NT2/D1 (cell line): ENCODE measurements around the gene TMEM204.

Experiments used
- DNase-seq: peaks from one replicate; pipeline ENCODE4 v3.0.0-alpha.2; 2011; ENCODE audit warnings: low read depth, low spot score
- H3K27me3 ChIP-seq: 2 replicates; pipeline ENCODE4 v1.6.0; 2011; ENCODE audit warnings: mild to moderate bottlenecking; ENCODE audit not compliant: insufficient read length, insufficient read depth
- H3K36me3 ChIP-seq: 2 replicates; pipeline ENCODE4 v1.6.1; 2011; ENCODE audit warnings: mild to moderate bottlenecking, low read length, mixed read lengths; ENCODE audit not compliant: insufficient read depth, insufficient read length
- H3K4me1 ChIP-seq: 2 replicates; pipeline ENCODE4 v1.5.1; 2011; ENCODE audit not compliant: insufficient read depth, insufficient read length
- H3K4me3 ChIP-seq: 2 replicates; pipeline ENCODE4 v1.5.1; 2011; ENCODE audit warnings: low read depth; ENCODE audit not compliant: insufficient read length
- H3K9ac ChIP-seq: 2 replicates; pipeline ENCODE4 v1.6.0; 2011; ENCODE audit warnings: low read depth; ENCODE audit not compliant: insufficient read length
- H3K9me3 ChIP-seq: 2 replicates; pipeline ENCODE4 v1.5.1; 2011; ENCODE audit warnings: mild to moderate bottlenecking, low read length; ENCODE audit not compliant: insufficient read depth
- SUZ12 ChIP-seq: IDR thresholded peaks from 2 replicates; pipeline ENCODE4 v1.6.1; 2011; ENCODE audit not compliant: insufficient read length, insufficient read depth; ENCODE audit errors: extremely low read depth
- YY1 ChIP-seq: IDR thresholded peaks from 2 replicates; pipeline ENCODE4 v1.6.1; 2011; ENCODE audit not compliant: insufficient read length, insufficient read depth
- ZNF274 ChIP-seq: IDR thresholded peaks from 2 replicates; pipeline ENCODE4 v1.6.1; 2011; ENCODE audit warnings: mild to moderate bottlenecking, low read depth, low read length

The TMEM204 gene

GRCh38 chr16:1542533-1542932 lies 9.1 kb downstream of the TMEM204 start:
- Histone ChIP-seq H3K9me3 (no peaks in the 10 kb centered on the region), H3K27me3 (no peaks in the 10 kb centered on the region), H3K36me3 (peaks cover 3% of the 10 kb centered on the region), H3K4me3 (no peak overlapping the region), H3K9ac (no peak overlapping the region), H3K4me1 (peaks cover 15% of the 10 kb centered on the region)
- TF ChIP-seq ZNF274, result no peak
- no peak for TF ChIP-seq YY1
- no peak for TF ChIP-seq SUZ12
- DNase-seq, result no peak

- Histone ChIP-seq H3K4me1 (peaks cover 15% of the 10 kb centered on the region), H3K9ac (no peak overlapping the region), H3K4me3 (no peak overlapping the region), H3K27me3 (no peaks in the 10 kb centered on the region), H3K36me3 (peaks cover 7% of the 10 kb centered on the region), H3K9me3 (no peaks in the 10 kb centered on the region)
- peak; percentile 36 for DNase-seq
- no peak for TF ChIP-seq YY1
- no peak for TF ChIP-seq ZNF274
- no peak for TF ChIP-seq SUZ12
Measured at GRCh38 chr16:1543085-1543896, 9.8 kb downstream of the TMEM204 start.

- DNase-seq, result no peak
- no peak for TF ChIP-seq ZNF274
- TF ChIP-seq SUZ12, result no peak
- no peak for TF ChIP-seq YY1
- Histone ChIP-seq H3K4me3 (no peak overlapping the region), H3K4me1 (peaks cover 13% of the 10 kb centered on the region), H3K36me3 (peaks cover 8% of the 10 kb centered on the region), H3K9ac (peak overlapping the region; percentile 24), H3K9me3 (no peaks in the 10 kb centered on the region), H3K27me3 (no peaks in the 10 kb centered on the region)
Measured at GRCh38 chr16:1545044-1546040, 11.9 kb downstream of the TMEM204 start.

- Histone ChIP-seq H3K4me1 (peaks cover 13% of the 10 kb centered on the region), H3K9me3 (no peaks in the 10 kb centered on the region), H3K27me3 (no peaks in the 10 kb centered on the region), H3K9ac (no peak overlapping the region), H3K36me3 (peaks cover 11% of the 10 kb centered on the region), H3K4me3 (no peak overlapping the region)
- no peak for TF ChIP-seq SUZ12
- DNase-seq, result no peak
Measured at GRCh38 chr16:1546430-1546829, 13.0 kb downstream of the TMEM204 start.

GRCh38 chr16:1548233-1548632 lies 14.8 kb downstream of the TMEM204 start:
- no peaks in the 10 kb centered on the region for H3K27me3 ChIP-seq
- no peak for DNase-seq
- H3K9ac ChIP-seq, result no peak overlapping the region
- peaks cover 12% of the 10 kb centered on the region for H3K36me3 ChIP-seq
- TF ChIP-seq YY1 (no peak), ZNF274 (no peak), SUZ12 (no peak)
- H3K4me3 ChIP-seq, result no peak overlapping the region
- peaks cover 2% of the 10 kb centered on the region for H3K4me1 ChIP-seq
- H3K9me3 ChIP-seq, result no peaks in the 10 kb centered on the region

- Histone ChIP-seq H3K36me3 (peaks cover 12% of the 10 kb centered on the region), H3K4me3 (no peak overlapping the region), H3K9me3 (no peaks in the 10 kb centered on the region), H3K9ac (no peak overlapping the region), H3K27me3 (no peaks in the 10 kb centered on the region), H3K4me1 (peaks cover 2% of the 10 kb centered on the region)
- TF ChIP-seq SUZ12 (no peak), YY1 (no peak)
- DNase-seq, result no peak
Measured at GRCh38 chr16:1548727-1549126, 15.3 kb downstream of the TMEM204 start.

- H3K4me3 ChIP-seq, result no peak overlapping the region
- no peaks in the 10 kb centered on the region for H3K27me3 ChIP-seq
- TF ChIP-seq ZNF274, result no peak
- no peak for TF ChIP-seq YY1
- no peak for TF ChIP-seq SUZ12
- peaks cover 2% of the 10 kb centered on the region for H3K4me1 ChIP-seq
- H3K36me3 ChIP-seq, result peaks cover 18% of the 10 kb centered on the region
- no peak overlapping the region for H3K9ac ChIP-seq
- no peak for DNase-seq
- H3K9me3 ChIP-seq, result no peaks in the 10 kb centered on the region
Measured at GRCh38 chr16:1550069-1550468, 16.6 kb downstream of the TMEM204 start.
